Natural killer cell treated with Interleukin-12 subunit alpha and Interleukin-12 subunit beta and Interleukin-15 and Interleukin-18, amount 100 ng/mL, for 72 hours (primary cell): ENCODE measurements around the gene CLDN24. TPM values are rescaled to one million over a fixed set of nuclear protein-coding genes. Genes with fewer than 3 reads are reported as not detected.

Experiments used
- ATAC-seq, 2 donors: fragments of 150-1000 bp; cut with Tn5 transposase in 1 of 2; sonication (Bioruptor Pico), chemical (Tn5 transposase) in 1 of 2; 2 replicates each; pipeline ENCODE4 v1.10.0; 2021
- DNase-seq: peaks from one replicate; pipeline ENCODE4 v3.0.0; 2022; ENCODE audit warnings: low spot score
- H3K27ac Mint-ChIP-seq, 2 donors: 1 replicate in 1 of 2; 2 replicates in 1 of 2; pipeline ENCODE4 v1.8.0; 2022; ENCODE audit warnings: mixed read lengths in 2 of 2, mild to moderate bottlenecking in 1 of 2, moderate library complexity in 1 of 2
- H3K27me3 Mint-ChIP-seq, 2 donors: 1 replicate in 1 of 2; 2 replicates in 1 of 2; pipeline ENCODE4 v1.8.0; 2022; ENCODE audit warnings: mixed read lengths in 2 of 2
- H3K36me3 Mint-ChIP-seq: one replicate; pipeline ENCODE4 v1.8.0; 2022; ENCODE audit warnings: mixed read lengths
- H3K4me1 Mint-ChIP-seq, 2 donors: 1 replicate in 1 of 2; 2 replicates in 1 of 2; pipeline ENCODE4 v1.8.0; 2022; ENCODE audit warnings: low read depth in 2 of 2, mixed read lengths in 2 of 2, mild to moderate bottlenecking in 1 of 2
- H3K4me3 Mint-ChIP-seq: one replicate; pipeline ENCODE4 v1.8.0; 2022; ENCODE audit warnings: mixed read lengths
- H3K9me3 Mint-ChIP-seq: 2 replicates; pipeline ENCODE4 v1.8.0; 2022; ENCODE audit warnings: mixed read lengths
- total RNA-seq, 2 donors: library from RNA; stranded (reverse); gene quantifications; one replicate each; pipeline ENCODE4 v1.2.3, GENCODE V29; 2022

Gene CLDN24
- total RNA-seq, 2 donors from 2014 or later = not detected

- H3K4me3 Mint-ChIP-seq = no peak overlapping the region
- DNase-seq = no peak
- no peak for ATAC-seq
- peaks cover 17% of the 10 kb centered on the region for H3K36me3 Mint-ChIP-seq
- no peak overlapping the region for H3K27ac Mint-ChIP-seq
- H3K27me3 Mint-ChIP-seq = no peaks in the 10 kb centered on the region
- H3K4me1 Mint-ChIP-seq = no peaks in the 10 kb centered on the region
- H3K9me3 Mint-ChIP-seq = peaks cover 5% of the 10 kb centered on the region
Measured at GRCh38 chr4:183272384-183272783, 49.8 kb downstream of the CLDN24 start.

Other genes with a start within 250 kb of the CLDN24 start
- gene WWC2, start 223.2 kb downstream of the CLDN24 start, total RNA-seq = 10 to 100 TPM in 1 of 2 donors, 1 to 10 TPM in 1; 5.1 to 10.0 TPM
- gene CLDN22, start 2.1 kb downstream of the CLDN24 start, total RNA-seq = not detected
- gene CDKN2AIP, start 122.2 kb upstream of the CLDN24 start, total RNA-seq = 10 to 100 TPM; 22.0 to 22.7 TPM
- gene ING2, start 182.6 kb upstream of the CLDN24 start, total RNA-seq = 1 to 10 TPM; 6.3 to 7.7 TPM